B cell (primary cell): ENCODE results near the gene GNG3. TPM values are rescaled to one million over a fixed set of nuclear protein-coding genes. Genes with fewer than 3 reads are reported as not detected.
A peak's percentile ranks its signal among the peaks of the same experiment; 100 is the strongest.

ENCODE experiments used
- ATAC-seq: fragments of 200-7000 bp; cut with Tn5 transposase; one replicate; pipeline ENCODE4 v1.10.0; 2021; ENCODE audit warnings: low read depth, mild to moderate bottlenecking, moderate number of reproducible peaks, moderate library complexity
- CTCF ChIA-PET: fragments of 350-600 bp; sonication (Branson Sonifier 250); formaldehyde crosslinking; loops from one replicate; lab custom pipeline; 2021; ENCODE audit warnings: antibody characterized with exemption, inconsistent platforms; lab: Charles Lee
- POLR2A ChIA-PET: fragments of 350-600 bp; sonication (Branson Sonifier 250); formaldehyde crosslinking; loops from one replicate; lab custom pipeline; 2021; ENCODE audit warnings: antibody characterized with exemption; lab: Charles Lee
- DNase-seq: peaks from one replicate; pipeline ENCODE4 v3.0.0; 2013
- H2AFZ ChIP-seq: 2 replicates; pipeline ENCODE4 v1.6.1; 2012; ENCODE audit warnings: mild to moderate bottlenecking, low read depth, low read length; ENCODE audit not compliant: insufficient read depth, poor library complexity, severe bottlenecking
- H3K27ac ChIP-seq, 2 donors: 1 replicate in 1 of 2; 2 replicates in 1 of 2; pipeline ENCODE4 v1.5.1; 2012 to 2013; ENCODE audit warnings: low read length in 2 of 2, mild to moderate bottlenecking in 2 of 2, moderate library complexity in 1 of 2
- H3K27me3 ChIP-seq, 4 experiments: fragments of 200-600 bp in 1 of 4; sonication (generic) in 1 of 4; replicated peaks in 1 of 4; 1 replicate in 2 of 4; 2 replicates in 2 of 4; pipeline versions ENCODE4 v1.6.1 to v1.7.0; 2013 to 2016; ENCODE audit warnings: low read length in 3 of 4, mild to moderate bottlenecking in 2 of 4, mixed read lengths in 1 of 4, moderate library complexity in 1 of 4; ENCODE audit not compliant: insufficient read depth in 4 of 4, control insufficient read depth in 3 of 4; ENCODE audit errors: control extremely low read depth in 1 of 4
- H3K36me3 ChIP-seq, 2 experiments: replicated peaks in 1 of 2; 1 replicate in 1 of 2; 2 replicates in 1 of 2; pipeline versions ENCODE4 v1.6.1 to v1.7.1; 2013; ENCODE audit warnings: low read length in 1 of 2; ENCODE audit not compliant: insufficient read depth in 2 of 2, control insufficient read depth in 1 of 2; ENCODE audit errors: control extremely low read depth in 1 of 2, extremely low read depth in 1 of 2
- H3K4me1 ChIP-seq, 2 donors: fragments of 200-600 bp in 1 of 2; sonication (generic) in 1 of 2; 1 replicate in 1 of 2; 2 replicates in 1 of 2; pipeline versions ENCODE4 v1.5.1 to v1.6.1; 2013 to 2017; ENCODE audit warnings: low read length in 2 of 2; ENCODE audit not compliant: control insufficient read depth in 2 of 2, insufficient read depth in 2 of 2
- H3K4me2 ChIP-seq: replicated peaks from 2 replicates; pipeline ENCODE3; 2012; ENCODE audit warnings: mild to moderate bottlenecking, low read depth, low read length; ENCODE audit not compliant: poor library complexity, severe bottlenecking
- H3K4me3 ChIP-seq, 5 experiments: fragments of 200-600 bp in 1 of 5; sonication (generic) in 1 of 5; 1 replicate in 3 of 5; 2 replicates in 2 of 5; pipeline versions ENCODE4 v1.5.1 to v1.7.0; 2011 to 2016; ENCODE audit warnings: low read length in 4 of 5, mild to moderate bottlenecking in 4 of 5, low read depth in 2 of 5, control low read depth in 1 of 5, moderate library complexity in 1 of 5; ENCODE audit not compliant: insufficient read depth in 1 of 5; ENCODE audit errors: control extremely low read depth in 1 of 5, extremely low read depth in 1 of 5
- H3K79me2 ChIP-seq: fragments of 200-600 bp; sonication (generic); one replicate; pipeline ENCODE4 v1.6.0; 2016; ENCODE audit warnings: low read length; ENCODE audit not compliant: control insufficient read depth, insufficient read depth
- H3K9ac ChIP-seq: fragments of 200-600 bp; sonication (generic); 2 replicates; pipeline ENCODE4 v1.6.1; 2017; ENCODE audit warnings: mild to moderate bottlenecking, low read length, moderate library complexity
- H3K9me3 ChIP-seq, 3 donors: one replicate each; pipeline versions ENCODE4 v1.6.1 to v1.7.1; 2013; ENCODE audit warnings: low read length in 2 of 3; ENCODE audit not compliant: control insufficient read depth in 2 of 3, insufficient read depth in 1 of 3; ENCODE audit errors: control extremely low read depth in 1 of 3
- H4K20me1 ChIP-seq: 2 replicates; pipeline ENCODE4 v1.6.0; 2012; ENCODE audit warnings: mild to moderate bottlenecking, low read length; ENCODE audit not compliant: insufficient read depth, control insufficient read depth, poor library complexity, severe bottlenecking
- H3K27ac Mint-ChIP-seq: one replicate; pipeline ENCODE4 v1.8.0; 2021; ENCODE audit warnings: mixed read lengths
- H3K27me3 Mint-ChIP-seq: one replicate; pipeline ENCODE4 v1.8.0; 2021; ENCODE audit warnings: mixed read lengths
- H3K4me1 Mint-ChIP-seq: one replicate; pipeline ENCODE4 v1.8.0; 2021; ENCODE audit warnings: mixed read lengths
- H3K4me3 Mint-ChIP-seq: one replicate; pipeline ENCODE4 v1.8.0; 2021; ENCODE audit warnings: mixed read lengths
- H3K9me3 Mint-ChIP-seq: one replicate; pipeline ENCODE4 v1.8.0; 2022; ENCODE audit warnings: mixed read lengths; ENCODE audit not compliant: insufficient read depth
- CTCF ChIP-seq: fragments of 200-600 bp; IDR thresholded peaks from one replicate; pipeline ENCODE4 v1.8.0; 2022; ENCODE audit warnings: antibody characterized with exemption, mild to moderate bottlenecking
- EZH2 ChIP-seq: IDR thresholded peaks from 2 replicates; pipeline ENCODE4 v1.6.1; 2012; ENCODE audit warnings: borderline replicate concordance, low read depth, mild to moderate bottlenecking, moderate library complexity, low read length; ENCODE audit not compliant: insufficient read depth, poor library complexity, severe bottlenecking
- WGBS: methylation state at CpG from one replicate; pipeline ENCODE4 v1.1.5; 2013; ENCODE audit warnings: missing lambda C conversion rate; ENCODE audit not compliant: insufficient coverage; 5-methylcytosine and 5-hydroxymethylcytosine counted together
- intact Hi-C: fragments of 100-400 bp; cut with micrococcal nuclease; formaldehyde crosslinking; loops from one replicate; pipeline ENCODE4 v1.10.0; 2022
- polyA plus RNA-seq: library from polyadenylated mRNA; depleted of rRNA; stranded (reverse); fragments of >200 nt; gene quantifications from 2 replicates; pipeline ENCODE4 v1.2.3, GENCODE V29; 2012
- total RNA-seq, 2 donors: library from RNA; stranded (reverse); fragments of 120-200 nt in 1 of 2; gene quantifications; 1 replicate in 1 of 2; 2 replicates in 1 of 2; pipeline versions ENCODE4 v1.2.3 to v1.2.4, GENCODE V29; 2013 to 2022

The GNG3 gene
- total and polyA plus RNA-seq, 2 donors (not counting 1 experiment from before 2014, with no cell fraction given): 2.1 to 5.5 TPM

GRCh38 chr11:62677714-62678113 lies 29.8 kb upstream of the GNG3 start:
- Mint-ChIP-seq H3K9me3 (no peaks in the 10 kb centered on the region), H3K27ac (peak overlapping the region; percentile 93), H3K27me3 (no peaks in the 10 kb centered on the region), H3K4me1 (peaks cover 40% of the 10 kb centered on the region), H3K4me3 (peak overlapping the region; percentile 88)
- intact Hi-C loops: loop anchor here (2.0 kb wide), 1 partner anchor 13 kb away; the partner anchor contains the start of genes C11orf98 and CSKMT
- H3K4me3 ChIP-seq: peak overlapping the region in 3 of 5 experiments; percentile 71 to 99 (median 99)
- CTCF ChIA-PET: no interaction called here
- peaks cover 16 to 28% of the 10 kb centered on the region in 2 donors for H3K4me1 ChIP-seq
- POLR2A ChIA-PET: interaction anchor here (1.0 to 1.9 kb wide), 3 partner anchors 10 to 12 kb away, joined by 3 to 6 read pairs (median 5); partner anchors contain the start of genes C11orf98 and CSKMT
- H3K4me2 ChIP-seq: peak overlapping the region; percentile 90
- H3K9me3 ChIP-seq: no peaks in the 10 kb centered on the region
- peak overlapping the region; percentile 99 for H3K9ac ChIP-seq
- DNase-seq (no peak), ATAC-seq (no peak)
- peaks cover 2% of the 10 kb centered on the region for H4K20me1 ChIP-seq
- no peaks in the 10 kb centered on the region for H3K27me3 ChIP-seq
- H2AFZ ChIP-seq: no peak overlapping the region
- peaks cover 1 to 27% of the 10 kb centered on the region in 2 experiments for H3K36me3 ChIP-seq
- peaks cover 48% of the 10 kb centered on the region for H3K79me2 ChIP-seq
- WGBS: 100% methylated on average over 8 of the region's 15 CpGs
- H3K27ac ChIP-seq: peak overlapping the region in 1 of 2 donors; percentile 99
- TF ChIP-seq CTCF: no peak
- no peak for TF ChIP-seq EZH2

- WGBS: 1% methylated on average over 11 of the region's 16 CpGs
- no peak for TF ChIP-seq CTCF
- no peak for TF ChIP-seq EZH2
- Histone ChIP-seq H3K27me3 (no peaks in the 10 kb centered on the region), H3K9ac (peak overlapping the region; percentile 99), H3K27ac (peak overlapping the region; percentile 83 to 99), H3K79me2 (peaks cover 41% of the 10 kb centered on the region), H3K4me1 (peaks cover 9 to 21% of the 10 kb centered on the region in 2 donors), H4K20me1 (no peaks in the 10 kb centered on the region), H3K4me2 (peak overlapping the region; percentile 90), H3K4me3 (peak overlapping the region; percentile 71 to 99 (median 98)), H3K9me3 (no peaks in the 10 kb centered on the region), H3K36me3 (peaks cover 1 to 24% of the 10 kb centered on the region in 2 experiments), H2AFZ (peak overlapping the region; percentile 96)
- POLR2A ChIA-PET: interaction anchor here (1.0 to 3.2 kb wide), 4 partner anchors 11 to 87 kb away, joined by 3 to 16 read pairs (median 5); partner anchors contain the start of genes C11orf98, CSKMT, EML3 and TUT1
- ATAC-seq (no peak), DNase-seq (peak; percentile 29)
- peak overlapping the region; percentile 93 for H3K27ac Mint-ChIP-seq
- peak overlapping the region; percentile 88 for H3K4me3 Mint-ChIP-seq
- H3K4me1 Mint-ChIP-seq: peaks cover 34% of the 10 kb centered on the region
- no peaks in the 10 kb centered on the region for H3K27me3 Mint-ChIP-seq
- H3K9me3 Mint-ChIP-seq: no peaks in the 10 kb centered on the region
- intact Hi-C loops: loop anchor here (2.0 kb wide), 1 partner anchor 14 kb away; the partner anchor contains the start of genes C11orf98 and CSKMT
- CTCF ChIA-PET: interaction anchor here (1.5 kb wide), 1 partner anchor 83 kb away, joined by 3 read pairs; the partner anchor contains the start of gene POLR2G
Measured at GRCh38 chr11:62678433-62678769, 29.1 kb upstream of the GNG3 start.
